IPS-20b (cell line): Measurements from ENCODE around the gene PTF1A.
"Not testable (repeated sequence)": the region's sequence is repeated elsewhere in the genome, so short reads cannot be mapped to it uniquely, and the experiment has no call there.

ENCODE experiments used
- H3K27ac ChIP-seq: one replicate; pipeline ENCODE4 v1.5.1; 2013; ENCODE audit warnings: low read length
- H3K27me3 ChIP-seq: 2 replicates; pipeline ENCODE4 v1.6.1; 2013; ENCODE audit warnings: mild to moderate bottlenecking, low read length, inconsistent platforms; ENCODE audit not compliant: insufficient read depth
- H3K36me3 ChIP-seq: 2 replicates; pipeline ENCODE4 v1.6.1; 2013; ENCODE audit warnings: low read depth, mild to moderate bottlenecking, inconsistent platforms, low read length, moderate library complexity; ENCODE audit not compliant: insufficient read depth
- H3K4me1 ChIP-seq: 2 replicates; pipeline ENCODE4 v1.6.1; 2013; ENCODE audit warnings: mild to moderate bottlenecking, control low read depth, inconsistent platforms, low read length, moderate library complexity; ENCODE audit not compliant: insufficient read depth
- H3K4me3 ChIP-seq: 2 replicates; pipeline ENCODE4 v1.5.1; 2013; ENCODE audit warnings: mild to moderate bottlenecking, low read length, inconsistent platforms
- H3K9ac ChIP-seq: 2 replicates; pipeline ENCODE4 v1.6.1; 2013; ENCODE audit warnings: low read depth, mild to moderate bottlenecking, inconsistent platforms, low read length, moderate library complexity
- H3K9me3 ChIP-seq: 2 replicates; pipeline ENCODE4 v1.6.1; 2013; ENCODE audit warnings: mild to moderate bottlenecking, low read depth, low read length, inconsistent platforms; ENCODE audit not compliant: insufficient read depth

Gene PTF1A

GRCh38 chr10:23230582-23230981 lies 38.5 kb downstream of the PTF1A start:
- Histone ChIP-seq H3K9me3 (no peaks in the 10 kb centered on the region), H3K4me1 (no peaks in the 10 kb centered on the region), H3K9ac (no peak overlapping the region), H3K4me3 (no peak overlapping the region), H3K27me3 (no peaks in the 10 kb centered on the region), H3K27ac (no peak overlapping the region), H3K36me3 (no peaks in the 10 kb centered on the region)

- no peaks in the 10 kb centered on the region for H3K36me3 ChIP-seq
- H3K9ac ChIP-seq: no peak overlapping the region
- no peaks in the 10 kb centered on the region for H3K9me3 ChIP-seq
- no peaks in the 10 kb centered on the region for H3K27me3 ChIP-seq
- H3K27ac ChIP-seq: no peak overlapping the region
- no peaks in the 10 kb centered on the region for H3K4me1 ChIP-seq
- no peak overlapping the region for H3K4me3 ChIP-seq
Measured at GRCh38 chr10:23238015-23238414, 45.9 kb downstream of the PTF1A start.

- not testable (repeated sequence) for H3K9ac ChIP-seq, H3K9me3 ChIP-seq, H3K27me3 ChIP-seq, H3K4me1 ChIP-seq, H3K27ac ChIP-seq, H3K36me3 ChIP-seq, H3K4me3 ChIP-seq
Measured at GRCh38 chr10:23241779-23242178, 49.7 kb downstream of the PTF1A start.
